RKO (cell line): Measurements from ENCODE around the gene PDLIM5.
"Not testable (repeated sequence)": the region's sequence is repeated elsewhere in the genome, so short reads cannot be mapped to it uniquely, and the experiment has no call there.

Experiments
- DNase-seq: peaks from one replicate; pipeline ENCODE4 v3.0.0-alpha.2; 2016; ENCODE audit warnings: low spot score

Gene PDLIM5

GRCh38 chr4:94495408-94495807, 43.7 kb downstream of the PDLIM5 start:
- no peak for DNase-seq

- no peak for DNase-seq
Measured at GRCh38 chr4:94497690-94498089, 45.9 kb downstream of the PDLIM5 start.

- no peak for DNase-seq
Measured at GRCh38 chr4:94498502-94498901, 46.8 kb downstream of the PDLIM5 start.

- no peak for DNase-seq
Measured at GRCh38 chr4:94500685-94501084, 48.9 kb downstream of the PDLIM5 start.

- no peak for DNase-seq
Measured at GRCh38 chr4:94504545-94504944, 52.8 kb downstream of the PDLIM5 start.

- DNase-seq = no peak
Measured at GRCh38 chr4:94506822-94507221, 55.1 kb downstream of the PDLIM5 start.

GRCh38 chr4:94507281-94507680, 55.5 kb downstream of the PDLIM5 start:
- no peak for DNase-seq

GRCh38 chr4:94507708-94508107, 56.0 kb downstream of the PDLIM5 start:
- DNase-seq = peak; percentile 40

GRCh38 chr4:94508296-94508695, 56.6 kb downstream of the PDLIM5 start:
- no peak for DNase-seq

- no peak for DNase-seq
Measured at GRCh38 chr4:94508806-94509205, 57.1 kb downstream of the PDLIM5 start.

- DNase-seq = no peak
Measured at GRCh38 chr4:94511591-94511990, 59.8 kb downstream of the PDLIM5 start.

GRCh38 chr4:94513532-94513931, 61.8 kb downstream of the PDLIM5 start:
- DNase-seq = not testable (repeated sequence)

- no peak for DNase-seq
Measured at GRCh38 chr4:94515365-94515764, 63.6 kb downstream of the PDLIM5 start.

- no peak for DNase-seq
Measured at GRCh38 chr4:94516067-94516466, 64.3 kb downstream of the PDLIM5 start.

- no peak for DNase-seq
Measured at GRCh38 chr4:94516999-94517398, 65.3 kb downstream of the PDLIM5 start.

GRCh38 chr4:94517492-94517891, 65.8 kb downstream of the PDLIM5 start:
- DNase-seq = no peak

GRCh38 chr4:94519019-94519418, 67.3 kb downstream of the PDLIM5 start:
- no peak for DNase-seq

- DNase-seq = no peak
Measured at GRCh38 chr4:94519925-94520789, 68.4 kb downstream of the PDLIM5 start.

GRCh38 chr4:94523033-94523580, 71.4 kb downstream of the PDLIM5 start:
- DNase-seq = no peak

- no peak for DNase-seq
Measured at GRCh38 chr4:94523617-94524016, 71.9 kb downstream of the PDLIM5 start.

GRCh38 chr4:94525993-94526728, 74.4 kb downstream of the PDLIM5 start:
- no peak for DNase-seq

- no peak for DNase-seq
Measured at GRCh38 chr4:94527556-94528233, 76.0 kb downstream of the PDLIM5 start.
